ENCODE data around the gene GNAT2.

Gene GNAT2

GRCh38 chr1:109592916-109593315 is 26.5 kb downstream of the GNAT2 start:
- Histone ChIP-seq H3K9ac (ENCODE audit: low read length) (no peak overlapping the region), H3K36me3 (replicated peaks; ENCODE audit: low read depth, low read length) (peaks cover 13% of the 10 kb centered on the region), H3K4me2 (ENCODE audit: low read length) (no peak overlapping the region), H3K4me3 (ENCODE audit: low read length) (no peak overlapping the region), H3K79me2 (ENCODE audit: low read length) (no peaks in the 10 kb centered on the region), H3K4me1 (ENCODE audit: low read length) (no peaks in the 10 kb centered on the region), H4K20me1 (ENCODE audit: insufficient read depth, low read length) (no peaks in the 10 kb centered on the region), H3K27ac (ENCODE audit: low read length) (no peak overlapping the region), H2AFZ (ENCODE audit: low read depth, low read length) (no peak overlapping the region), H3K9me3 (ENCODE audit: insufficient read depth, low read length) (no peaks in the 10 kb centered on the region), H3K27me3 (ENCODE audit: low read depth, low read length) (no peaks in the 10 kb centered on the region)
- TF ChIP-seq CTCF (IDR thresholded peaks at IDR 0.05; ENCODE audit: low read depth, low read length), result no peak
- no peak for TF ChIP-seq EZH2phosphoT487 (IDR thresholded peaks at IDR 0.05; ENCODE audit: low read depth)

- Histone ChIP-seq H3K9me3 (ENCODE audit: insufficient read depth, low read length) (no peaks in the 10 kb centered on the region), H3K4me1 (ENCODE audit: low read length) (no peaks in the 10 kb centered on the region), H2AFZ (ENCODE audit: low read depth, low read length) (no peak overlapping the region), H3K79me2 (ENCODE audit: low read length) (no peaks in the 10 kb centered on the region), H4K20me1 (ENCODE audit: insufficient read depth, low read length) (no peaks in the 10 kb centered on the region), H3K4me3 (ENCODE audit: low read length) (no peak overlapping the region), H3K36me3 (replicated peaks; ENCODE audit: low read depth, low read length) (peaks cover 22% of the 10 kb centered on the region), H3K27me3 (ENCODE audit: low read depth, low read length) (no peaks in the 10 kb centered on the region), H3K9ac (ENCODE audit: low read length) (no peak overlapping the region), H3K27ac (ENCODE audit: low read length) (no peak overlapping the region), H3K4me2 (ENCODE audit: low read length) (no peak overlapping the region)
- TF ChIP-seq CTCF (IDR thresholded peaks at IDR 0.05; ENCODE audit: low read depth, low read length) (no peak), EZH2phosphoT487 (IDR thresholded peaks at IDR 0.05; ENCODE audit: low read depth) (no peak)
These were observed 29.7 kb downstream of the GNAT2 start for GRCh38 chr1:109589679-109590078.

GRCh38 chr1:109589177-109589576 is 30.2 kb downstream of the GNAT2 start:
- Histone ChIP-seq H3K4me1 (ENCODE audit: low read length) (no peaks in the 10 kb centered on the region), H3K9me3 (ENCODE audit: insufficient read depth, low read length) (no peaks in the 10 kb centered on the region), H3K9ac (ENCODE audit: low read length) (no peak overlapping the region), H3K79me2 (ENCODE audit: low read length) (no peaks in the 10 kb centered on the region), H3K4me3 (ENCODE audit: low read length) (no peak overlapping the region), H3K27ac (ENCODE audit: low read length) (no peak overlapping the region), H3K27me3 (ENCODE audit: low read depth, low read length) (no peaks in the 10 kb centered on the region), H3K36me3 (replicated peaks; ENCODE audit: low read depth, low read length) (peaks cover 25% of the 10 kb centered on the region), H2AFZ (ENCODE audit: low read depth, low read length) (no peak overlapping the region), H4K20me1 (ENCODE audit: insufficient read depth, low read length) (no peaks in the 10 kb centered on the region), H3K4me2 (ENCODE audit: low read length) (no peak overlapping the region)
- TF ChIP-seq EZH2phosphoT487 (IDR thresholded peaks at IDR 0.05; ENCODE audit: low read depth) (no peak), CTCF (IDR thresholded peaks at IDR 0.05; ENCODE audit: low read depth, low read length) (no peak)

GRCh38 chr1:109586055-109586454 is 33.4 kb downstream of the GNAT2 start:
- Histone ChIP-seq H2AFZ (ENCODE audit: low read depth, low read length) (no peak overlapping the region), H3K27ac (ENCODE audit: low read length) (no peak overlapping the region), H3K9ac (ENCODE audit: low read length) (no peak overlapping the region), H3K4me2 (ENCODE audit: low read length) (no peak overlapping the region), H3K4me3 (ENCODE audit: low read length) (no peak overlapping the region), H3K79me2 (ENCODE audit: low read length) (no peaks in the 10 kb centered on the region), H3K36me3 (replicated peaks; ENCODE audit: low read depth, low read length) (peaks cover 30% of the 10 kb centered on the region), H3K27me3 (ENCODE audit: low read depth, low read length) (no peaks in the 10 kb centered on the region), H3K4me1 (ENCODE audit: low read length) (no peaks in the 10 kb centered on the region), H3K9me3 (ENCODE audit: insufficient read depth, low read length) (no peaks in the 10 kb centered on the region), H4K20me1 (ENCODE audit: insufficient read depth, low read length) (no peaks in the 10 kb centered on the region)
- TF ChIP-seq CTCF (IDR thresholded peaks at IDR 0.05; ENCODE audit: low read depth, low read length) (no peak), EZH2phosphoT487 (IDR thresholded peaks at IDR 0.05; ENCODE audit: low read depth) (no peak)

Measured in OCI-LY3 (cell line).